Suprapubic skin (tissue), 4 donors: ENCODE data around the gene TSHZ1. TPM values are rescaled to one million over a fixed set of nuclear protein-coding genes. Genes with fewer than 3 reads are reported as not detected.

Source experiments
- DNase-seq, 2 donors: peaks; one replicate each; pipeline ENCODE4 v3.0.0-alpha.2; 2019; ENCODE audit warnings: low spot score in 2 of 2
- H3K27ac ChIP-seq: fragments of 200-600 bp; sonication (generic); one replicate; pipeline ENCODE4 v1.5.1; 2019
- H3K27me3 ChIP-seq: fragments of 200-600 bp; sonication (generic); one replicate; pipeline ENCODE4 v1.5.1; 2019
- H3K36me3 ChIP-seq: fragments of 200-600 bp; sonication (generic); one replicate; pipeline ENCODE4 v1.5.1; 2019
- H3K4me1 ChIP-seq: fragments of 200-600 bp; sonication (generic); one replicate; pipeline ENCODE4 v1.5.1; 2019
- H3K4me3 ChIP-seq: fragments of 200-600 bp; sonication (generic); one replicate; pipeline ENCODE4 v1.5.1; 2019; ENCODE audit warnings: mild to moderate bottlenecking
- H3K9me3 ChIP-seq: fragments of 200-600 bp; sonication (generic); one replicate; pipeline ENCODE4 v1.5.1; 2019
- EP300 ChIP-seq: sonication (generic); formaldehyde crosslinking; IDR thresholded peaks from one replicate; pipeline ENCODE4 v1.6.1; 2017; ENCODE audit warnings: antibody characterized with exemption
- POLR2A ChIP-seq, 2 donors: fragments of 450-650 bp; IDR thresholded peaks; one replicate each; pipeline ENCODE4 v1.6.1; 2017; ENCODE audit warnings: antibody characterized with exemption in 2 of 2, mild to moderate bottlenecking in 2 of 2, moderate library complexity in 2 of 2
- POLR2AphosphoS5 ChIP-seq, 3 donors: sonication (generic); formaldehyde crosslinking; IDR thresholded peaks; one replicate each; pipeline ENCODE4 v1.6.1; 2017; ENCODE audit warnings: antibody characterized with exemption in 3 of 3
- WGBS: methylation state at CpG from one replicate; pipeline ENCODE4 v1.1.5; 2018; 5-methylcytosine and 5-hydroxymethylcytosine counted together
- total RNA-seq, 4 donors: library from RNA; depleted of rRNA; stranded (reverse); fragments of >200 nt; gene quantifications; one replicate each; pipeline ENCODE4 v1.1.0, GENCODE V29; 2016
- TF ChIP-seq, protein P1 (sequence below), 2 donors: fragments of 200-600 bp in 1 of 2; fragments of 450-650 bp in 1 of 2; sonication (generic) in 1 of 2; IDR thresholded peaks; one replicate each; pipeline ENCODE4 v1.5.1; 2016 to 2019; ENCODE audit warnings: antibody characterized with exemption in 2 of 2, mild to moderate bottlenecking in 1 of 2, moderate library complexity in 1 of 2

The TSHZ1 gene
- total RNA-seq, 4 donors from 2014 or later, result 15.2 to 24.5 (median 20.3) TPM

GRCh38 chr18:75206452-75207309, 3.9 kb upstream of the TSHZ1 start:
- peaks cover 63% of the 10 kb centered on the region for H3K4me1 ChIP-seq
- H3K27me3 ChIP-seq, result no peaks in the 10 kb centered on the region
- peak overlapping the region; percentile 99 for H3K4me3 ChIP-seq
- no peaks in the 10 kb centered on the region for H3K9me3 ChIP-seq
- DNase-seq, result no peak
- TF ChIP-seq POLR2AphosphoS5 (IDR thresholded peaks at IDR 0.05), result no peak
- TF ChIP-seq EP300, result no peak
- whole genome bisulfite sequencing, result 74% methylated on average over 14 of the region's 14 CpGs
- H3K27ac ChIP-seq, result peak overlapping the region; percentile 100
- H3K36me3 ChIP-seq, result no peaks in the 10 kb centered on the region

- no peak for TF ChIP-seq POLR2A (IDR thresholded peaks at IDR 0.05)
- no peak for TF ChIP-seq EP300
- TF ChIP-seq, protein P1, sequence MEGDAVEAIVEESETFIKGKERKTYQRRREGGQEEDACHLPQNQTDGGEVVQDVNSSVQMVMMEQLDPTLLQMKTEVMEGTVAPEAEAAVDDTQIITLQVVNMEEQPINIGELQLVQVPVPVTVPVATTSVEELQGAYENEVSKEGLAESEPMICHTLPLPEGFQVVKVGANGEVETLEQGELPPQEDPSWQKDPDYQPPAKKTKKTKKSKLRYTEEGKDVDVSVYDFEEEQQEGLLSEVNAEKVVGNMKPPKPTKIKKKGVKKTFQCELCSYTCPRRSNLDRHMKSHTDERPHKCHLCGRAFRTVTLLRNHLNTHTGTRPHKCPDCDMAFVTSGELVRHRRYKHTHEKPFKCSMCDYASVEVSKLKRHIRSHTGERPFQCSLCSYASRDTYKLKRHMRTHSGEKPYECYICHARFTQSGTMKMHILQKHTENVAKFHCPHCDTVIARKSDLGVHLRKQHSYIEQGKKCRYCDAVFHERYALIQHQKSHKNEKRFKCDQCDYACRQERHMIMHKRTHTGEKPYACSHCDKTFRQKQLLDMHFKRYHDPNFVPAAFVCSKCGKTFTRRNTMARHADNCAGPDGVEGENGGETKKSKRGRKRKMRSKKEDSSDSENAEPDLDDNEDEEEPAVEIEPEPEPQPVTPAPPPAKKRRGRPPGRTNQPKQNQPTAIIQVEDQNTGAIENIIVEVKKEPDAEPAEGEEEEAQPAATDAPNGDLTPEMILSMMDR (IDR thresholded peaks at IDR 0.05), result no peak
- no peak for TF ChIP-seq POLR2AphosphoS5 (IDR thresholded peaks at IDR 0.05)
- peak overlapping the region; percentile 100 for H3K27ac ChIP-seq
- WGBS, result 10% methylated on average over 12 of the region's 26 CpGs
- H3K27me3 ChIP-seq, result no peaks in the 10 kb centered on the region
- no peak for DNase-seq
- peak overlapping the region; percentile 99 for H3K4me3 ChIP-seq
- no peaks in the 10 kb centered on the region for H3K9me3 ChIP-seq
- peaks cover 63% of the 10 kb centered on the region for H3K4me1 ChIP-seq
- H3K36me3 ChIP-seq, result no peaks in the 10 kb centered on the region
These were observed 3.1 kb upstream of the TSHZ1 start for GRCh38 chr18:75207310-75208154.

GRCh38 chr18:75208155-75208835, 2.3 kb upstream of the TSHZ1 start:
- peak overlapping the region; percentile 100 for H3K27ac ChIP-seq
- no peaks in the 10 kb centered on the region for H3K9me3 ChIP-seq
- H3K36me3 ChIP-seq, result no peaks in the 10 kb centered on the region
- peaks cover 64% of the 10 kb centered on the region for H3K4me1 ChIP-seq
- H3K4me3 ChIP-seq, result peak overlapping the region; percentile 99
- H3K27me3 ChIP-seq, result no peaks in the 10 kb centered on the region
- WGBS, result 1% methylated on average over 26 of the region's 65 CpGs
- peak in 1 of 2 donors; percentile 77 for DNase-seq
- TF ChIP-seq POLR2AphosphoS5 (IDR thresholded peaks at IDR 0.05) (no peak), EP300 (no peak), POLR2A (IDR thresholded peaks at IDR 0.05) (no peak)
- TF ChIP-seq, protein P1 (IDR thresholded peaks at IDR 0.05), result no peak

- no peaks in the 10 kb centered on the region for H3K9me3 ChIP-seq
- TF ChIP-seq EP300 (no peak), POLR2AphosphoS5 (IDR thresholded peaks at IDR 0.05) (no peak), POLR2A (IDR thresholded peaks at IDR 0.05) (no peak)
- TF ChIP-seq, protein P1 (IDR thresholded peaks at IDR 0.05), result no peak
- no peaks in the 10 kb centered on the region for H3K27me3 ChIP-seq
- H3K36me3 ChIP-seq, result no peaks in the 10 kb centered on the region
- peak overlapping the region; percentile 100 for H3K27ac ChIP-seq
- peak in 1 of 2 donors; percentile 79 for DNase-seq
- WGBS, result no CpG with 5 or more reads among the region's 34 CpGs
- peak overlapping the region; percentile 99 for H3K4me3 ChIP-seq
- peaks cover 63% of the 10 kb centered on the region for H3K4me1 ChIP-seq
These were observed 1.8 kb upstream of the TSHZ1 start for GRCh38 chr18:75208836-75209128.

DNA sequence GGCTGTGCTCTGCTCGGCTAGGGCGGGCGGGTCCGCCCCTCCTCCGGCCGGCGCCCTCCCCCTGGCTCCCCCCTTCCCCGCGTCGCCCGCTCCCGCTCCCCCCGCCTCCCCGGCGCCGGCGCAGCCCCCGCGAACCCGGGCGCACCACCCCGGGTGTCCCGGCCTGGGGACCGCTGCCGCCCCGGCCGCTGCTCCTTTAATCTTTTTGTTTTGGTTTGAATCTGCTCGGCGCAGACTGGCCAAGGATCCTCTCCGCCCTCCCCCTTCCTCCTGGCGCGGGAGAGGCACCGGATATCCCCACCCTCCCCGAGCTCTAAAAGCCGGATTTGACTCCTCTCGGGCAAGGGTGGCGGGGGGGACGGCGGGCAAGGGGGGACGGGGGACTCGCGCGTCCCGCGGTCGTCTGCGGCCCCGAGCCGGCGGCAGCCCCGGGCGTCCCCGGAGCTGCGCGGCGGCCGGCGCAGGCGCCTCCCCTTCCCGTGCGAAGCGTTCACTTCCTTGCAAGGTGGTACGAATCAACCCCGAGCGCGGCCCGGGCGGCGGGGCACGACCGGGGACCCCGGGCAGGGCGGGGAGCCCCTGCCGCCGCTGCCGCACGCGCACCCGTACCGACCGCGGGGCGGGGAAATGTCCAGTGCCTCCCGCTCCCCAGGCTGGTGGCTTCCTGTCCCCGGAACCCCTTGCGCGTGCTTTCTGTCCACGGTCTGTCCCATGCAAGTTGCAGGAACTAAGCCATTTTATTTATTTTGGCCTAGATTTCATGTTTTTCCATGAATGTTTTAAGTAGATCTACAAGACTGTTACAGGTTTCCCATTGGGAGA, 1.3 kb upstream of the TSHZ1 start, which contains the start of gene PTGR3:
Gene PTGR3, minus strand, starts transcription at position 11 of the 822 bp plus-strand sequence. CDS start 81 bp downstream, outside the sequence.
- H3K4me1 ChIP-seq, result peaks cover 63% of the 10 kb centered on the region

More for the DNA sequence above, 1.3 kb upstream of the TSHZ1 start, which contains the start of gene PTGR3:
- H3K9me3 ChIP-seq, result no peaks in the 10 kb centered on the region
- H3K27me3 ChIP-seq, result no peaks in the 10 kb centered on the region
- TF ChIP-seq EP300 (no peak), POLR2AphosphoS5 (IDR thresholded peaks at IDR 0.05) (peak in 1 of 3 donors; percentile 29), POLR2A (IDR thresholded peaks at IDR 0.05) (peak in 1 of 2 donors; percentile 53)
- TF ChIP-seq, protein P1 (IDR thresholded peaks at IDR 0.05), result no peak
- WGBS, result 0% methylated on average over 18 of the region's 88 CpGs
- peak; percentile 93 to 94 for DNase-seq
- H3K4me3 ChIP-seq, result peak within 1 kb of the TSS; percentile 99
- peak within 1 kb of the TSS; percentile 100 for H3K27ac ChIP-seq
- no peaks in the 10 kb centered on the region for H3K36me3 ChIP-seq
